Epithelial cell of esophagus (primary cell): Measurements from ENCODE around the gene IRAK2.
A peak's percentile ranks its signal among the peaks of the same experiment; 100 is the strongest.

ENCODE experiments used
- DNase-seq: peaks from one replicate; pipeline ENCODE4 v3.0.0; 2010; ENCODE audit warnings: low read depth
- H3K4me3 ChIP-seq: 2 replicates; pipeline ENCODE4 v1.5.1; 2011; ENCODE audit warnings: mild to moderate bottlenecking, low read length, control low read depth
- CTCF ChIP-seq: IDR thresholded peaks from 2 replicates; pipeline ENCODE4 v1.5.1; 2011; ENCODE audit warnings: low read depth, mild to moderate bottlenecking, low read length, control low read depth, inconsistent platforms; ENCODE audit not compliant: insufficient read depth; ENCODE audit errors: missing control alignments

The IRAK2 gene

GRCh38 chr3:10217359-10217758 is 52.6 kb downstream of the IRAK2 start:
- TF ChIP-seq CTCF = no peak
- no peak overlapping the region for H3K4me3 ChIP-seq
- no peak for DNase-seq

- TF ChIP-seq CTCF = no peak
- no peak overlapping the region for H3K4me3 ChIP-seq
- no peak for DNase-seq
Observed at GRCh38 chr3:10219737-10220136, 55.0 kb downstream of the IRAK2 start.

GRCh38 chr3:10223676-10224639 is 59.2 kb downstream of the IRAK2 start:
- DNase-seq = no peak

GRCh38 chr3:10224794-10225665 is 60.3 kb downstream of the IRAK2 start:
- TF ChIP-seq CTCF = peak; percentile 90
- no peak overlapping the region for H3K4me3 ChIP-seq
- DNase-seq = peak; percentile 70

More at GRCh38 chr3:10223676-10224639, 59.2 kb downstream of the IRAK2 start:
- TF ChIP-seq CTCF = no peak
- no peak overlapping the region for H3K4me3 ChIP-seq

GRCh38 chr3:10226293-10226692 is 61.6 kb downstream of the IRAK2 start:
- no peak for DNase-seq
- no peak for TF ChIP-seq CTCF
- H3K4me3 ChIP-seq = no peak overlapping the region

- peak; percentile 61 for DNase-seq
- TF ChIP-seq CTCF = no peak
- H3K4me3 ChIP-seq = no peak overlapping the region
Observed at GRCh38 chr3:10228248-10228950, 63.7 kb downstream of the IRAK2 start.
